Activated T-helper 17 cell treated with anti-CD3 and anti-CD28 coated beads, Interleukin-2, amount 50 U/mL, for 72 hours (primary cell): ENCODE measurements around the gene SLC15A3. TPM values are rescaled to one million over a fixed set of nuclear protein-coding genes. Genes with fewer than 3 reads are reported as not detected.

Experiments
- ATAC-seq: fragments of 150-1000 bp; cut with Tn5 transposase; replicated peaks from 2 replicates; pipeline ENCODE4 v1.10.0; 2021; ENCODE audit warnings: mild to moderate bottlenecking, moderate library complexity
- H3K27ac Mint-ChIP-seq: one replicate; pipeline ENCODE4 v1.8.0; 2022; ENCODE audit warnings: mixed read lengths
- H3K27me3 Mint-ChIP-seq: one replicate; pipeline ENCODE4 v1.8.0; 2022; ENCODE audit warnings: mixed read lengths
- H3K36me3 Mint-ChIP-seq: one replicate; pipeline ENCODE4 v1.8.0; 2022; ENCODE audit warnings: low read depth, mild to moderate bottlenecking, mixed read lengths
- H3K4me1 Mint-ChIP-seq: one replicate; pipeline ENCODE4 v1.8.0; 2022; ENCODE audit warnings: mixed read lengths
- H3K4me3 Mint-ChIP-seq: one replicate; pipeline ENCODE4 v1.8.0; 2022; ENCODE audit warnings: mild to moderate bottlenecking, mixed read lengths
- H3K9me3 Mint-ChIP-seq: one replicate; pipeline ENCODE4 v1.8.0; 2022; ENCODE audit warnings: mixed read lengths
- total RNA-seq, 2 donors: library from RNA; stranded (reverse); gene quantifications; one replicate each; pipeline ENCODE4 v1.2.3, GENCODE V29; 2022

The SLC15A3 gene
- total RNA-seq = 1 to 10 TPM; 1.0 to 1.3 TPM

GRCh38 chr11:60951904-60952741, at the start of gene SLC15A3:
Gene SLC15A3, minus strand, starts transcription at chr11:60952176. Its CDS starts 625 bp downstream, at chr11:60951551.
- H3K27ac Mint-ChIP-seq = peak within 1 kb of the TSS; percentile 79
- H3K4me3 Mint-ChIP-seq = peak within 1 kb of the TSS; percentile 71
- no peaks in the 10 kb centered on the region for H3K36me3 Mint-ChIP-seq
- peaks cover 17% of the 10 kb centered on the region for H3K27me3 Mint-ChIP-seq
- ATAC-seq = peak; percentile 40
- H3K9me3 Mint-ChIP-seq = no peaks in the 10 kb centered on the region
- peaks cover 6% of the 10 kb centered on the region for H3K4me1 Mint-ChIP-seq

GRCh38 chr11:61000426-61000825, 48.5 kb upstream of the SLC15A3 start:
- no peaks in the 10 kb centered on the region for H3K9me3 Mint-ChIP-seq
- H3K4me1 Mint-ChIP-seq = peaks cover 57% of the 10 kb centered on the region
- no peak for ATAC-seq
- H3K4me3 Mint-ChIP-seq = peak overlapping the region; percentile 84
- H3K27me3 Mint-ChIP-seq = no peaks in the 10 kb centered on the region
- H3K27ac Mint-ChIP-seq = peak overlapping the region; percentile 90
- peaks cover 100% of the 10 kb centered on the region for H3K36me3 Mint-ChIP-seq

GRCh38 chr11:60996381-60997138, 44.6 kb upstream of the SLC15A3 start:
- ATAC-seq = no peak
- H3K36me3 Mint-ChIP-seq = peaks cover 100% of the 10 kb centered on the region
- H3K4me1 Mint-ChIP-seq = peaks cover 52% of the 10 kb centered on the region
- H3K27ac Mint-ChIP-seq = peak overlapping the region; percentile 26
- no peaks in the 10 kb centered on the region for H3K9me3 Mint-ChIP-seq
- H3K27me3 Mint-ChIP-seq = no peaks in the 10 kb centered on the region
- peak overlapping the region; percentile 93 for H3K4me3 Mint-ChIP-seq

GRCh38 chr11:60995798-60996197, 43.8 kb upstream of the SLC15A3 start:
- no peak for ATAC-seq
- peak overlapping the region; percentile 89 for H3K27ac Mint-ChIP-seq
- H3K4me1 Mint-ChIP-seq = peaks cover 55% of the 10 kb centered on the region
- H3K27me3 Mint-ChIP-seq = no peaks in the 10 kb centered on the region
- H3K36me3 Mint-ChIP-seq = peaks cover 100% of the 10 kb centered on the region
- no peaks in the 10 kb centered on the region for H3K9me3 Mint-ChIP-seq
- H3K4me3 Mint-ChIP-seq = peak overlapping the region; percentile 93

GRCh38 chr11:60994541-60995080, 42.6 kb upstream of the SLC15A3 start:
- Mint-ChIP-seq H3K9me3 (no peaks in the 10 kb centered on the region), H3K4me1 (peaks cover 53% of the 10 kb centered on the region), H3K27ac (peak overlapping the region; percentile 89), H3K36me3 (peaks cover 100% of the 10 kb centered on the region), H3K4me3 (peak overlapping the region; percentile 93), H3K27me3 (no peaks in the 10 kb centered on the region)
- ATAC-seq = peak; percentile 63

GRCh38 chr11:60993615-60994014, 41.6 kb upstream of the SLC15A3 start:
- Mint-ChIP-seq H3K27ac (peak overlapping the region; percentile 89), H3K4me1 (peaks cover 52% of the 10 kb centered on the region), H3K36me3 (peaks cover 100% of the 10 kb centered on the region), H3K4me3 (peak overlapping the region; percentile 93), H3K27me3 (no peaks in the 10 kb centered on the region), H3K9me3 (no peaks in the 10 kb centered on the region)
- ATAC-seq = peak; percentile 66

GRCh38 chr11:60992842-60993409, 41.0 kb upstream of the SLC15A3 start:
- Mint-ChIP-seq H3K27me3 (no peaks in the 10 kb centered on the region), H3K36me3 (peaks cover 100% of the 10 kb centered on the region), H3K9me3 (no peaks in the 10 kb centered on the region), H3K4me3 (peak overlapping the region; percentile 93), H3K4me1 (peaks cover 51% of the 10 kb centered on the region), H3K27ac (peak overlapping the region; percentile 89)
- no peak for ATAC-seq

GRCh38 chr11:60991457-60991856, 39.5 kb upstream of the SLC15A3 start:
- ATAC-seq = no peak
- Mint-ChIP-seq H3K36me3 (peaks cover 100% of the 10 kb centered on the region), H3K27ac (peak overlapping the region; percentile 99), H3K27me3 (no peaks in the 10 kb centered on the region), H3K9me3 (no peaks in the 10 kb centered on the region), H3K4me3 (peak overlapping the region; percentile 93), H3K4me1 (peaks cover 57% of the 10 kb centered on the region)

- Mint-ChIP-seq H3K9me3 (no peaks in the 10 kb centered on the region), H3K4me3 (peak overlapping the region; percentile 93), H3K4me1 (peaks cover 56% of the 10 kb centered on the region), H3K36me3 (peaks cover 100% of the 10 kb centered on the region), H3K27me3 (no peaks in the 10 kb centered on the region), H3K27ac (peak overlapping the region; percentile 99)
- no peak for ATAC-seq
Observed at GRCh38 chr11:60989093-60989650, 37.2 kb upstream of the SLC15A3 start.

- H3K27ac Mint-ChIP-seq = peak overlapping the region; percentile 99
- H3K9me3 Mint-ChIP-seq = no peaks in the 10 kb centered on the region
- H3K36me3 Mint-ChIP-seq = peaks cover 100% of the 10 kb centered on the region
- H3K4me1 Mint-ChIP-seq = peaks cover 56% of the 10 kb centered on the region
- peak overlapping the region; percentile 93 for H3K4me3 Mint-ChIP-seq
- H3K27me3 Mint-ChIP-seq = no peaks in the 10 kb centered on the region
- no peak for ATAC-seq
Observed at GRCh38 chr11:60988658-60989057, 36.7 kb upstream of the SLC15A3 start.

- Mint-ChIP-seq H3K36me3 (peaks cover 100% of the 10 kb centered on the region), H3K4me3 (peak overlapping the region; percentile 93), H3K27ac (peak overlapping the region; percentile 99), H3K27me3 (no peaks in the 10 kb centered on the region), H3K4me1 (peaks cover 52% of the 10 kb centered on the region), H3K9me3 (no peaks in the 10 kb centered on the region)
- ATAC-seq = peak; percentile 63
Observed at GRCh38 chr11:60987577-60988277, 35.8 kb upstream of the SLC15A3 start.

GRCh38 chr11:60985991-60986915, 34.3 kb upstream of the SLC15A3 start:
- ATAC-seq = peak; percentile 74
- Mint-ChIP-seq H3K36me3 (peaks cover 100% of the 10 kb centered on the region), H3K9me3 (no peaks in the 10 kb centered on the region), H3K27me3 (no peaks in the 10 kb centered on the region), H3K4me1 (peaks cover 48% of the 10 kb centered on the region), H3K27ac (peak overlapping the region; percentile 99), H3K4me3 (peak overlapping the region; percentile 93)

- peaks cover 100% of the 10 kb centered on the region for H3K36me3 Mint-ChIP-seq
Observed at GRCh38 chr11:60985501-60985900, 33.5 kb upstream of the SLC15A3 start.

More at GRCh38 chr11:60985501-60985900, 33.5 kb upstream of the SLC15A3 start:
- no peaks in the 10 kb centered on the region for H3K27me3 Mint-ChIP-seq
- peaks cover 44% of the 10 kb centered on the region for H3K4me1 Mint-ChIP-seq
- peak overlapping the region; percentile 99 for H3K27ac Mint-ChIP-seq
- ATAC-seq = no peak
- peak overlapping the region; percentile 93 for H3K4me3 Mint-ChIP-seq
- no peaks in the 10 kb centered on the region for H3K9me3 Mint-ChIP-seq
